Amygdala (tissue), 56 donors: Measurements from ENCODE around the gene MAPKAPK2.

ENCODE experiments used
- DNase-seq, 56 donors: peaks; one replicate each; lab custom pipeline; 2025; lab: John Stamatoyannopoulos, UW

MAPKAPK2 gene

DNA sequence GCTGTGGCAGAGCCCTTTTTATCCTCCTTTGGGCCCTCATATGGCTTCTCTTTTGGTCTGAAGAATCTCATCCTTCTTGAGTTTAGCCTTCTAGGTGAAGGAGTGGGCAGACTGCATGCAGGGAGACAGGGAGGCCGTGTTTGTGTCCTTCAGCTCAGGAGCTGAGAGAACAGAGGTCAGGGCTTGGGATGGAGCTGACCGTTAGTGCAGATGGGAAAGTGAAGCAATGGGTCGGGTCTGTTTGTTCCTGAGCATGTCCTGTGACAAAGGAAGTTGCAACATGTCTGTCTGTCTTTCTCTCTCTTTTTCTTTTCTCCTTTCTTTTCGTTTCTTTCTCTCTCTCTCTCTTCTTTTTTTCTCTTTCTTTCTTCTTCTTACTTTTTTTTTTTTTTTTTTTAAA lies 14.9 kb downstream of the MAPKAPK2 start:
- no peak for DNase-seq

DNA sequence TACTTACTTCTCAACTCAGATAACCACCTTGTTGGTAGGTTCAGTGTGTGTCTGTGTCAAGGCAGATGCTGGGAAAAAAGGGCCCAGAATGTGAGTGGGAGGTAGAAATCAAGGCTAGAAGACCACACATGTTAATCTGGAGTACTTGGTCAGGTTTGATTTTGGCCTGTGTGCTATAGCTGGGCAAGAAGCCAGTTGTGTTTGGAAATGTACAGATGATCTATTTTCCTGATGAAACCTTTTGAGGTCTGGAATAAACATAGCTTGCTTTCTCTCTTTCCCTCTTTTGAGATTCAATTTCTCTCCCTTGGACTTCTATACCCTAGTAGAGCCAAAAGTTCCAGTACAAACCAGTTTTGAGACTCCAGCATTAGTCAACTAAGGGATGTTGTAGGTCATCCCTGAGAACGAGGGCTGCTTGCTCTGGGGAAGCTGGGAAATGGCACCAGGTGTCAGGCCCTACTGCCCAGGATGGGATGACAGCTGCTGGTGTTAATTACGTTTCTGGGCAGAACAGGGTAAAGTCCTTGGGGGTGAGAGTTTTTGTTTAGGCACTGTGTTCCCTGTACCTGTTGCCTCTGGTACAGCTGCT lies 15.8 kb downstream of the MAPKAPK2 start:
- no peak for DNase-seq

- no peak for DNase-seq
Observed at GRCh38 chr1:206702260-206702659, 17.6 kb downstream of the MAPKAPK2 start.

- no peak for DNase-seq
Observed at GRCh38 chr1:206702803-206703202, 18.1 kb downstream of the MAPKAPK2 start.

- DNase-seq, result no peak
Observed at GRCh38 chr1:206703661-206704060, 19.0 kb downstream of the MAPKAPK2 start.

GRCh38 chr1:206704226-206704625 lies 19.5 kb downstream of the MAPKAPK2 start:
- DNase-seq, result no peak

GRCh38 chr1:206705191-206705590 lies 20.5 kb downstream of the MAPKAPK2 start:
- DNase-seq, result peak in 5 of 56 donors; percentile 8 to 24 (median 21)

DNA sequence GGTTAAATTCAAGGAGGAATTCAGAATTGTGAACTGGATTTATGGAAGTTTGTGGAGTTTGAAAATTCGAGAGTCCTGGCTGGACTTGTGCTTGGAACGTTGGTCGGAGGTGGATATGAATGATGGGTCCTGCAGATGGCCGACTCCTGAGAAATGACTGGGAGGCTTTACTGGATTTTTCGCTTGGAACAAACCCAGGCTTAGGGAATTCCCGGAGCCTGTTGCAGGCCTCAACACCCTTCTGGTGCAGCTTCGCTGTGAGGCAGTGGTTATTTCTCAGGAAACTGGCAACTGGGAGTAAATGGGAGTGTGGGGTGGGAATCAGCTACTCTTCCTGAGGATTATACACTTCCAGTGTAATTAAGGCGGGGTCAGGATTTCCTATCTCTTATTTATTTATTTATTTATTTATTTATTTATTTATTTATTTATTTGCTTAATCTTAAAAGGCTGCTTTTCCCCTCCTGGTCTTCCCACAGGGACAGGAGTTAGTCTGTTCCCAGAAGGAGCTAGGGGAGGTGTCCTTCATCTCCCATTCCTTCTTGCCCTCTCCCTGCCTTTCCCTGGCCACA lies 21.1 kb downstream of the MAPKAPK2 start:
- DNase-seq, result peak in 1 of 56 donors; percentile 12

DNA sequence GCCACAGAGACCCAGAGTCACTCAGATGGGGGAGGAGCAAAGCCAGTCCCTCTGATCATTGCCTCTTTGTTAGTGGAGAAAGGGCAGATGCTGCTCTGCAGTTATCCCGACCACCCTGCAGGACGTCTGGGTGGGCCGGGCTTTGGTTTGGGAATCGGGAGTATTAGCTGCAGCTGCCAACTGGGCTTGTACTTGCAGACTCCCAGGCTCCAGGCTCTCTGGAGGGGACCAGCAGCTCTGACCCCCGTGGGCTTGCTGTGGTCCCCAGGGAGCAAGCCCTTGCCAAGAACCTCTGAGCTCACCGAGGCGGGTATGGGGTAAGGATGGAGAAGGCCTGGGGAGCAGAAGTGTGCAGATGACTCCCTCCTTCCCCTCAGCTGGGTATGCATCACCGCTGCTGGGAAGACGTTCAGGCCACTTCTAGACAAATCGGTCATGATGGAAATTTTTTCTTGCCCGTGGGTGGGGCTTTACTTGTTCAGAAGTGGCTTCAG lies 21.6 kb downstream of the MAPKAPK2 start:
- DNase-seq, result peak in 1 of 56 donors; percentile 21

DNA sequence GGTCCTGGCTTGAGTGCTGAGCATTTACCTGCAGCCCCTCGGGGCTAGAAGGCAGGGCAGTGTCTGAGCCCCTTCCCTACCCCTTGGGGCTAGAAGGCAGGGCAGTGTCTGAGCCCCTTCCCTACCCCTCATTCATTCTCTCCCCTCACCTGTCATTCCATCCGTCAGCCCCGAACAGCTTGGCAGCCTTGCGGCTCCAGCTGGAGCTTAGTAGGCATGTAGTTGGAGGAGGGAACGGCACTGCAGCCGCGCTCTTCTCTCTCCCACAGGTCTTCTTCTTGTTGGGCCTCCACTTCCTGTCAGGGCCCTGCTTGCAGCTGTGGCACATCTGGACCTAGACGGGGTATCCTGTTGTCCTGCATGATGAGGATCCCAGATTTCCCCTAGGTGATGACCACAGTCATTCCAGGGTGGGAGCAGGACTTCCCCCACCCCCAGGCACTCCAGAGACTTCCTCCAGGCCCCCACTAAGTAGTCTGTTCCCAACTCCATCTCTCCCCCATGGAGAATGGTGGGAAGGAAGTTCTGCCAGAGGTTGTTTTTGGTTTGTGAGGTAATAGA lies 22.2 kb downstream of the MAPKAPK2 start:
- DNase-seq, result no peak

DNA sequence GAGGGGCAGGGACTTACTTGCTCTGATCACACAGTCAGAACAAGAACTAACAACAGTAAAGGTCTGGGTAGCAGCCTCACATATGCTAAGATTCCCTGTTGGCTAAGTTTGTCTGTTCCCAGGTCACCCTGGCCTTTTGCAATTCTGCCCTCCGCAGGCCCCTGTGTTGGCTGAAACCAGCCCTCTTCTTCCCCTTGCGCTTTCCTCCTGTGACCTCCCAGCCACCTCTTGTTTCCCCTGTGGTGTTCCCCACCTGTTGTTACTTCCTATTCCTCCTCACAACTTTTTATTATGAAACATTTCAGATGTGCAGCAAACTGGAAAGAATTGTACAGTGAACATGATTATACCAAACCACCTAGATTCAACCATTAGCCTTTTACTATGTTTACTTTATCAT lies 23.4 kb downstream of the MAPKAPK2 start:
- DNase-seq, result no peak

GRCh38 chr1:206708882-206709281 lies 24.2 kb downstream of the MAPKAPK2 start:
- DNase-seq, result no peak

GRCh38 chr1:206709322-206709721 lies 24.6 kb downstream of the MAPKAPK2 start:
- DNase-seq, result no peak

GRCh38 chr1:206709772-206710459 lies 25.2 kb downstream of the MAPKAPK2 start:
- DNase-seq, result no peak

GRCh38 chr1:206710460-206710823 lies 25.7 kb downstream of the MAPKAPK2 start:
- no peak for DNase-seq

DNA sequence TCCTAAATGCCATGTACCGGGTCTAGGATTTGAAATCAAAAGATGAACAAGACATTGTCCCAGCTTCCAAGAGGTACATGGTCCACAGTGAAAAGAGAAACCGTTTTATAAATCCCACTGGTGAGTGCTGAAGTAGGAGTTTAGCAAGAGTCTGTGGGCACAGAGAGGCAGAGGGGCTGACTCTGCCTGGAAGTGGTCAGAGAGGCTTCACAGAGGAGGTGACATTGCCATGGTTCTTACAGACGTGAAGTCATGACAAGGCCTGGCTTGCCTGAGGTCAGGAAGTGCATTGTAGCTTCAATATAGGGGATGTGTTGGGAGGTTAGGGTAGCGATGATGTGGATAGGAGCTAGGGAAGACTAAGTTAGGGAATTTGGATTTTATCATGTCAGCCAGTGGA lies 28.4 kb downstream of the MAPKAPK2 start:
- DNase-seq, result no peak

DNA sequence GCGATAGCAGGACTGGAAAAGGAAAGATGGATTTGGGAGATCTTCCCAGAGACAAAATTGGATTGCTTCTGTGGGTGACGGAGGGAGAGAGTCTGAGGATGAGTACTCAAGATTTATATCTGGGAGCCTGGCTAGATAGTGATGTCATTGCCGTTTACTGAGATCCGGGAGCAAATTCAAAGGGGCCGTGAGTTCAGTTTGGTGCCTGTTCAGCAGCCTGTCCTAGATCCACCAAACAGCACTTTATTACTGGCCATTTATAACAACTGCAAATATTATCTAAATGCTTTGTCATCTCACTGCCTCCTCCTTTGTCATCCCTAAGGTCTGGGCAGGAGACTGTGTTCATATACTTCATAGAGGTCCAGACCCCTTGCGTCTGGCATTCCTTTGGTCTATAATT lies 29.2 kb downstream of the MAPKAPK2 start:
- no peak for DNase-seq

- no peak for DNase-seq
Observed at GRCh38 chr1:206714331-206715058, 29.8 kb downstream of the MAPKAPK2 start.

GRCh38 chr1:206715120-206715519 lies 30.4 kb downstream of the MAPKAPK2 start:
- no peak for DNase-seq

DNA sequence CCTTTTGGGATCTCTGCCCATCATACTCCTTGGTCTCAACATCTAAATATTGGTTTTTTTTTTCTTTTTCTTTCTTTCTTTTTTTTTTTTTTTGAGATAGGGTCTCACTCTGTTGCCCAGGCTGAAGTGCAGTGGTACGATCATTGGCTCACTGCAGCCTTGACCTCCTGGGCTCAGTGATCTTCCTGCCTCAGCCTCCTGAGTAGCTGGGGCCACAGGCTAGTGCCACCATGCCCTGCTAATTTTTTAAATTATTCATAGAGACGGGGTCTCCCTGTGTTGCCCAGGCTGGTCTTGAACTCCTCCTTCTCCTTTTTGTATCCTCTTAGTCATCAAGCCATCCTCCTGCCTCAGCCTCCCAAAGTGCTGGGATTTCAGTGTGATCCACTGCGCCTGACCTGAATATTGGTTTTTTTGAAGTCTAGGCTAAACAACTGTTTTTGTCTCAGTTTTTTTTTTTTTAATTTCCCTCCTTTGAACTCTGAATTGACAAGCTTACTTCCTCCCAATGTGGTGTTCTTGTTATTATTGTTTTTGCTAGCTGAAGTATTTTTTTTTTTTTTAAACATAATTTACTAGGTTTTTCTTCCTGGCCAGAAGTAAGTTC lies 30.9 kb downstream of the MAPKAPK2 start:
- no peak for DNase-seq
